ENCODE measurements around the gene MAD1L1. TPM values are rescaled to one million over a fixed set of nuclear protein-coding genes. Genes with fewer than 3 reads are reported as not detected.

The MAD1L1 gene
- total and polyA plus RNA-seq, 2 donors (not counting 1 experiment from before 2014, with no cell fraction given): 9.8 to 29.4 TPM

DNA sequence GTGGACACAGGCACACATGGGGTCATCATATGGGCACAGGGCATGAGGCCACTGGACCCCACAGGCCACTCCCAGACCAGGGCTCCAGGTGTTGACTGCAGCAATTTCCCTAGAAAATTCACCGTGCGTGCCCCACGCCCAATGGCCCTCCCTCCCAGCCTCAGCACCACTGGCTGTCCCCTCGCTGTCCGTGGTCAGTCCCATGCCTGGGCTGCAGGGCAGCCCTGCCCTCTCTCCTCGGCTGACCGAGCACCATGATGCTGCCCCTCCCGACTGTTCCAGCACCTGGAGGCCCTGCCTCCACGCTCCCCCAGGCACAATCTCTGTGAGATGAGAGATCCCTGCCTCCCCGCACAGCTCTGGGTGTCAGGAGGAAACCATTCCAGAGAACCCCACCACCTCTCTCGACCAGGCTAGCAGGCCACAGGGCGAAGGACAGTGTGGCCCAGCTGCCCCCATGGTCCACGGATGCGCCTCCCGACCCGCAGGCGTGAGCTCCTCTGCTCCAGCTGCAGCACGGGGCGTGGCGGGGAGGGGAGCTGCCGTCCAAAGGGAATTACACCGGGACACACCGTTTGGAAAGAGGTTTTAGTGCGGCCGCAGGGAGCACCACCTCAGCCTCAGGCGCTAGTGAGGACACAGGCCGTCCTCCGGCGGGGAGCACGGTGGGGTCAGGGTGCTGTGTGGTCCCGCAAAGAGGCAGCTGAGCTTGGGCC lies 21.8 kb upstream of the MAD1L1 start:
- H4K20me1 ChIP-seq (ENCODE audit: control insufficient read depth, extremely low read depth, insufficient read depth, low read length): no peaks in the 10 kb centered on the region
- TF ChIP-seq, protein P1, sequence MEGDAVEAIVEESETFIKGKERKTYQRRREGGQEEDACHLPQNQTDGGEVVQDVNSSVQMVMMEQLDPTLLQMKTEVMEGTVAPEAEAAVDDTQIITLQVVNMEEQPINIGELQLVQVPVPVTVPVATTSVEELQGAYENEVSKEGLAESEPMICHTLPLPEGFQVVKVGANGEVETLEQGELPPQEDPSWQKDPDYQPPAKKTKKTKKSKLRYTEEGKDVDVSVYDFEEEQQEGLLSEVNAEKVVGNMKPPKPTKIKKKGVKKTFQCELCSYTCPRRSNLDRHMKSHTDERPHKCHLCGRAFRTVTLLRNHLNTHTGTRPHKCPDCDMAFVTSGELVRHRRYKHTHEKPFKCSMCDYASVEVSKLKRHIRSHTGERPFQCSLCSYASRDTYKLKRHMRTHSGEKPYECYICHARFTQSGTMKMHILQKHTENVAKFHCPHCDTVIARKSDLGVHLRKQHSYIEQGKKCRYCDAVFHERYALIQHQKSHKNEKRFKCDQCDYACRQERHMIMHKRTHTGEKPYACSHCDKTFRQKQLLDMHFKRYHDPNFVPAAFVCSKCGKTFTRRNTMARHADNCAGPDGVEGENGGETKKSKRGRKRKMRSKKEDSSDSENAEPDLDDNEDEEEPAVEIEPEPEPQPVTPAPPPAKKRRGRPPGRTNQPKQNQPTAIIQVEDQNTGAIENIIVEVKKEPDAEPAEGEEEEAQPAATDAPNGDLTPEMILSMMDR (conservative IDR thresholded peaks at IDR 0.05 in 1 of 2, IDR thresholded peaks at IDR 0.05 in 1 of 2; ENCODE audit: low read depth in 1 of 2, low read length in 2 of 2): no peak
- DNase-seq (ENCODE audit: low read depth in 2 of 2): no peak
- no peaks in the 10 kb centered on the region for H3K79me2 ChIP-seq (ENCODE audit: control insufficient read depth, insufficient read depth, low read length)
- no peaks in the 10 kb centered on the region for H3K9me3 ChIP-seq (ENCODE audit: control insufficient read depth, insufficient read depth, low read depth, low read length)
- no peak overlapping the region for H3K4me2 ChIP-seq (ENCODE audit: extremely low read depth, insufficient read depth, low read length)
- no peak overlapping the region for H3K4me3 ChIP-seq (replicated peaks in 1 of 4; ENCODE audit: control extremely low read depth in 1 of 4, insufficient read depth in 1 of 4, low read depth in 3 of 4, low read length in 4 of 4)
- peaks cover 10% of the 10 kb centered on the region for H3K36me3 ChIP-seq (ENCODE audit: control insufficient read depth, insufficient read depth, low read length)
- no peaks in the 10 kb centered on the region for H3K27me3 ChIP-seq (ENCODE audit: control insufficient read depth, insufficient read depth, low read length)
- H3K27ac ChIP-seq (ENCODE audit: insufficient read depth, low read length): no peak overlapping the region
- no peak overlapping the region for H3K9ac ChIP-seq (ENCODE audit: insufficient read depth, low read length)
- H2AFZ ChIP-seq (ENCODE audit: low read length): no peak overlapping the region
- H3K4me1 ChIP-seq (ENCODE audit: control insufficient read depth, extremely low read depth, insufficient read depth, low read length): peaks cover 4% of the 10 kb centered on the region

DNA sequence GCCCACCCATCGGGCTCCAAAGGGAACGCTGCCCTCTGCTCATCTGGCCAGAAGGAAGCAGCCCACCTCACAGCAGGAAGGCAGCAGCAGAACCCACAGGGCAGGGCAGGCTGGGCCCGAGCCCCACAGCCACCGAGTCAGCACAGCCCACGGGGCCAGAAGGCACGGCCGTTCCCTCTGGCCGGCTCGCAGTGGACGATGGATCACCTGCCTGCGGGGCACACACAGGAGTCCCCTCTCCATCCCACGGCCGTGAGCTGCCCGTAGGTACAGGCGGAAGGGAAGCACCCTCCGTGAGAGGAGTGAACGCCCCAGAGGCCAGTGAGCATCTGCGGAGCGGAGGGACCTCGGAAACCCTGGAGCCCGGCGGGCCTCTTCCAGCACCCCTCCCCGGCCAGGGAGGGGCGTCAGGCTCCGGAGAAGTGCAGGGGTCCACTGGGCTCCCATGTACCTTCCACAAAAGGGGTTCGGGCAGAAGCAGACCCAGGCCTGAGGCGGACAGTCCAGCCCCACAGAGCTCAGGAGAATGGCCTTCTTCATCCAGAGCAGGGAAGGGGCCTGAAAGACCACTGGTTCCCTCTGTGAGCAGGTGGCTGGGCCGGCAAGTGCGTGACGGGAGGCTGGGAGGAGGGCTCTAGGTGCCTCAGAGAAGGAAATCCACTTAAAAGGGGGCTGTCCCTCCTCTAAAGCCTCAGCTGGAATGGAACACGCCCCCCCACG lies 20.9 kb upstream of the MAD1L1 start:
- no peak for DNase-seq (ENCODE audit: low read depth in 2 of 2)
- Histone ChIP-seq H3K9ac (ENCODE audit: insufficient read depth, low read length) (no peak overlapping the region), H3K4me3 (replicated peaks in 1 of 4; ENCODE audit: control extremely low read depth in 1 of 4, insufficient read depth in 1 of 4, low read depth in 3 of 4, low read length in 4 of 4) (no peak overlapping the region), H3K79me2 (ENCODE audit: control insufficient read depth, insufficient read depth, low read length) (no peaks in the 10 kb centered on the region), H2AFZ (ENCODE audit: low read length) (no peak overlapping the region), H3K9me3 (ENCODE audit: control insufficient read depth, insufficient read depth, low read depth, low read length) (no peaks in the 10 kb centered on the region), H3K27me3 (ENCODE audit: control insufficient read depth, insufficient read depth, low read length) (no peaks in the 10 kb centered on the region), H4K20me1 (ENCODE audit: control insufficient read depth, extremely low read depth, insufficient read depth, low read length) (no peaks in the 10 kb centered on the region), H3K4me2 (ENCODE audit: extremely low read depth, insufficient read depth, low read length) (no peak overlapping the region), H3K4me1 (ENCODE audit: control insufficient read depth, extremely low read depth, insufficient read depth, low read length) (peaks cover 9% of the 10 kb centered on the region), H3K27ac (ENCODE audit: insufficient read depth, low read length) (no peak overlapping the region), H3K36me3 (ENCODE audit: control insufficient read depth, insufficient read depth, low read length) (peaks cover 10% of the 10 kb centered on the region)
- TF ChIP-seq EZH2 (IDR thresholded peaks at IDR 0.05; ENCODE audit: low read length, missing control alignments): no peak
- TF ChIP-seq, protein P1 (conservative IDR thresholded peaks at IDR 0.05 in 1 of 2, IDR thresholded peaks at IDR 0.05 in 1 of 2; ENCODE audit: low read depth in 1 of 2, low read length in 2 of 2): no peak

DNA sequence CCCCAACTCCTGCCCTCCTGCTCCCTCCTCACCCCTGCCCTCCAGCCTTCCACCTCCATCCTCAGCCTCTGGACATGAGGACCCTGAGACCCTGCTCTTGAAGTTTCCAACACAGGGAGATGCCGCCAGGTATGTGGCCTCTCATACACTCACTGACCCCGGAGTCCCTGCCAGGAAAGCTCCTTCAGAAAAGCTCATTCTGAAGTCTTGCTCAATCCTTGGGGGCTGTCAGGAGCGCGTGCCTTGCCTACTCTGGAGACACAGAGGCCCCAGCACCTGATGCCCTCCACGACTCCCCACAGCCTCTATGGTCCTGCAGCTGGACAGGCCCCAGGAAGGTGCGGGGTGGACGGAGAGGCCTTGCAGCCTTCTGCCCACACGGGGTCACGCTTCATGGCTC lies 20.3 kb upstream of the MAD1L1 start:
- H3K27me3 ChIP-seq (ENCODE audit: control insufficient read depth, insufficient read depth, low read length): no peaks in the 10 kb centered on the region
- H3K9ac ChIP-seq (ENCODE audit: insufficient read depth, low read length): no peak overlapping the region
- no peak overlapping the region for H3K4me2 ChIP-seq (ENCODE audit: extremely low read depth, insufficient read depth, low read length)
- peaks cover 10% of the 10 kb centered on the region for H3K4me1 ChIP-seq (ENCODE audit: control insufficient read depth, extremely low read depth, insufficient read depth, low read length)
- no peaks in the 10 kb centered on the region for H4K20me1 ChIP-seq (ENCODE audit: control insufficient read depth, extremely low read depth, insufficient read depth, low read length)
- TF ChIP-seq EZH2 (IDR thresholded peaks at IDR 0.05; ENCODE audit: low read length, missing control alignments): no peak
- TF ChIP-seq, protein P1 (conservative IDR thresholded peaks at IDR 0.05 in 1 of 2, IDR thresholded peaks at IDR 0.05 in 1 of 2; ENCODE audit: low read depth in 1 of 2, low read length in 2 of 2): no peak
- H3K9me3 ChIP-seq (ENCODE audit: control insufficient read depth, insufficient read depth, low read depth, low read length): no peaks in the 10 kb centered on the region
- H3K27ac ChIP-seq (ENCODE audit: insufficient read depth, low read length): no peak overlapping the region
- no peak overlapping the region for H2AFZ ChIP-seq (ENCODE audit: low read length)
- no peaks in the 10 kb centered on the region for H3K79me2 ChIP-seq (ENCODE audit: control insufficient read depth, insufficient read depth, low read length)
- peaks cover 10% of the 10 kb centered on the region for H3K36me3 ChIP-seq (ENCODE audit: control insufficient read depth, insufficient read depth, low read length)
- H3K4me3 ChIP-seq (replicated peaks in 1 of 4; ENCODE audit: control extremely low read depth in 1 of 4, insufficient read depth in 1 of 4, low read depth in 3 of 4, low read length in 4 of 4): no peak overlapping the region
- DNase-seq (ENCODE audit: low read depth in 2 of 2): no peak

Measured in fibroblast of lung (primary cell).